T-helper 2 cell (primary cell): ENCODE results near the gene LRFN5.
"Not testable (repeated sequence)": the region's sequence is repeated elsewhere in the genome, so short reads cannot be mapped to it uniquely, and the experiment has no call there.

Source experiments
- DNase-seq, 5 experiments: peaks; one replicate each; pipeline versions ENCODE4 v3.0.0 to v3.0.0-alpha.2; 2012 to 2022

The LRFN5 gene

DNA sequence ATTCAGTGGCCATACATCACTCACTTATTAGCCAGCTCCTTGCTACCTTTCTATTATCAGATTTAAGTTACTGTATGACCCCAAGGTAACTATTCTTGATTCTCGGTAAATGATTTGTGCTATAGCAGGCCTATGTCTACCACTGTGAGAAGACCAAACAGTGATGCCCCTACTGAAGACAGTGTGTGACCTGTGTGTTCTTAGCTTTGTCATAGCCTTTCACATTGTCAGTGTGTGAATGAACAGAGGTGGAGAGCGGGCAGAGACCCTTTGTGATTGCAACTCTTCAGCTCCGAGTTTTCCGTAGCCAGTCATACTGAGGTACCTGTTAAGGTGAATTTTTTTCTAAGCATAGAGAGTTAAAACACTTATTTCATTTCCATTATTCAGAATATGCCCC, 294.0 kb downstream of the LRFN5 start:
- no peak for DNase-seq

- DNase-seq: no peak
These were observed 294.4 kb downstream of the LRFN5 start for GRCh38 chr14:41901089-41901488.

GRCh38 chr14:41905394-41905964, 298.8 kb downstream of the LRFN5 start:
- DNase-seq: no peak

GRCh38 chr14:41911155-41911554, 304.5 kb downstream of the LRFN5 start:
- not testable (repeated sequence) for DNase-seq

GRCh38 chr14:41913398-41913797, 306.7 kb downstream of the LRFN5 start:
- DNase-seq: no peak

DNA sequence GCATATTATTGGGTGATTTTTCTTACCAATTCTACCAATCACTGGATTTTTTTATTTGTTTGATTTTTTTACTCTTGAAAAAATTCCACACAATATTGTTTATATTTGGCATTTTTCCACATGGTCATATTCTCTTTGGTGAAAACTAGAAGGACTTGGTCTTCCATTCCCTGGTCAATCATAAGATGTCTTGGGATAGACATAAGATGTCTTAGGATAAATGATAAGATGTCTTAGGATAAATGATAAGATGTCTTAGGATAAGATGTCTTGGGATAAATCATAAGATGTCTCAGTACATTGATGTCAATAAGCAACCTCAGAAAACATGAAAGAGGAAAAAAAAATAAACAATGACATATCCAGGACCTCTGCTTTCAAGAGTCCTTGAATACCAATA, 309.1 kb downstream of the LRFN5 start:
- DNase-seq: no peak

DNA sequence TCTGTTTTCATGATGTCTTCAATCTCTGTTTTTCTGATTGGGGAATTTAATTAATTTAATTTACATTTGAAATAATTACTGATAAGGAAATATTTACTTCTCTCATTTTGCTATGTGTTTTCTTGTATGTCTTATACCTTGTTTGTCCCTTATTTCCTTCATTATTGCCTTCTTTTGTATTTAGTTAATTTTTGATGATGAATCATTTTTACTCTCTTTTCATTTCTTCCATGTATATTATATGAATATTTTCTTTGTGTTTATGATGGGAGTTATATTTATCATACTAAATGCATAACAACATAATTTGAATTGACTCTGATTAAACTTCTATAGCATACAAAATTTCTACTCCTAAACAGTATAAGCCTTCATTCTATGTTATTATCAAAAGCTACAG, 309.6 kb downstream of the LRFN5 start:
- DNase-seq: no peak

DNA sequence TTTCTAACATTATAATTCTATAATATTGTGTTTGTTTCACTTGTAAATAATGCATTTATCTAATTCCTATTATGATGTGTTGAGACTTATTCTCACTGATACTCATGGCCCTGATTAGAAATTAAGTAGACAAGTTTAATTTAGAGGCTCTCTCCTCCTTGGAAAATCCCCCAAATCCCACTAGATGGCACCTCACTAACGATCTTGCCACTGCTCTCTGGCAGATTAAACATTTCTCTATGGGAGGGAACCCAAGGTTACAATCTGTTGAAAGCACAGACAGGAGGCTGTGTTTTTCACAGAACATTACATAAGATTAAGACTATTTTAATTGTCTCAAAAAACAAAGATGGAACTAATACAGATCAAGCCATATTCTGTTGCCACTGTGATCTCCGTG, 318.7 kb downstream of the LRFN5 start:
- no peak for DNase-seq

- DNase-seq: no peak
These were observed 343.9 kb downstream of the LRFN5 start for GRCh38 chr14:41950428-41951151.
